ENCODE results near the gene MED22. TPM values are rescaled to one million over a fixed set of nuclear protein-coding genes. Genes with fewer than 3 reads are reported as not detected.

The MED22 gene
- polyA plus RNA-seq, 3 donors from 2014 or later: 5.2 to 27.4 (median 7.0) TPM

Other genes with a start within 250 kb of the MED22 start
- 10 to 100 TPM; 31.2 to 68.8 (median 31.6) TPM for gene RALGDS, start 226.9 kb downstream of the MED22 start, polyA plus RNA-seq
- gene GBGT1, start 184.2 kb downstream of the MED22 start, polyA plus RNA-seq: not detected
- gene OBP2B, start 138.9 kb downstream of the MED22 start, polyA plus RNA-seq: not detected
- gene ABO, start 72.9 kb downstream of the MED22 start, polyA plus RNA-seq: under 1 TPM in 1 of 3 donors, not detected in 2; 0.03 TPM
- gene SURF6, start 11.9 kb downstream of the MED22 start, polyA plus RNA-seq: 10 to 100 TPM in 1 of 3 donors, 1 to 10 TPM in 2; 3.0 to 15.5 (median 5.7) TPM
- gene RPL7A, start 87 bp upstream of the MED22 start, polyA plus RNA-seq: 100 to 1,000 TPM; 459 to 791 (median 622) TPM
- gene SURF1, start 8.4 kb upstream of the MED22 start, polyA plus RNA-seq: 100 to 1,000 TPM; 104 to 153 (median 131) TPM
- 10 to 100 TPM; 30.2 to 36.9 (median 34.5) TPM for gene SURF2, start 8.4 kb upstream of the MED22 start, polyA plus RNA-seq
- gene SURF4, start 27.9 kb upstream of the MED22 start, polyA plus RNA-seq: 100 to 1,000 TPM; 195 to 304 (median 198) TPM
- under 1 TPM in 2 of 3 donors, not detected in 1; 0.55 to 0.96 TPM for gene STKLD1, start 28.2 kb upstream of the MED22 start, polyA plus RNA-seq
- 10 to 100 TPM in 2 of 3 donors, 1 to 10 TPM in 1; 6.9 to 27.4 (median 11.5) TPM for gene REXO4, start 69.9 kb upstream of the MED22 start, polyA plus RNA-seq
- under 1 TPM in 2 of 3 donors, not detected in 1; 0.33 to 0.73 TPM for gene ADAMTS13, start 74.2 kb upstream of the MED22 start, polyA plus RNA-seq
- gene CACFD1, start 111.8 kb upstream of the MED22 start, polyA plus RNA-seq: 10 to 100 TPM in 1 of 3 donors, 1 to 10 TPM in 2; 5.3 to 11.3 (median 7.4) TPM
- 1 to 10 TPM; 4.4 to 8.0 (median 4.6) TPM for gene SLC2A6, start 131.0 kb upstream of the MED22 start, polyA plus RNA-seq
- not detected for gene MYMK, start 176.8 kb upstream of the MED22 start, polyA plus RNA-seq
- gene ADAMTSL2, start 186.6 kb upstream of the MED22 start, polyA plus RNA-seq: not detected